Measurements from ENCODE around the gene SERTAD4. TPM values are rescaled to one million over a fixed set of nuclear protein-coding genes. Genes with fewer than 3 reads are reported as not detected.

The SERTAD4 gene
- polyA plus RNA-seq (41.4 and 42.9 TPM in 2 replicates), polyA minus RNA-seq (82.3 and 82.9 TPM in 2 replicates)

GRCh38 chr1:210232511-210233215 lies at the start of gene SERTAD4:
Gene SERTAD4, plus strand, starts transcription at chr1:210232796. Its CDS starts 5,165 bp downstream, at chr1:210237961.
- Histone ChIP-seq H3F3A (ENCODE audit: insufficient read depth, low read length, poor library complexity, severe bottlenecking) (no peaks in the 10 kb centered on the region), H3K9me3 (ENCODE audit: low read length) (no peaks in the 10 kb centered on the region), H3K36me3 (ENCODE audit: insufficient read depth, low read length) (no peaks in the 10 kb centered on the region), H4K20me1 (ENCODE audit: insufficient read depth) (no peaks in the 10 kb centered on the region), H3K27me3 (ENCODE audit: insufficient read depth, low read depth, low read length) (no peaks in the 10 kb centered on the region), H2AFZ (ENCODE audit: low read depth, low read length) (no peak within 1 kb of the TSS), H3K4me2 (ENCODE audit: low read length) (peak within 1 kb of the TSS; percentile 91), H3K9ac (ENCODE audit: low read length) (peak within 1 kb of the TSS; percentile 97), H3K4me3 (ENCODE audit: low read length) (peak within 1 kb of the TSS; percentile 98), H3K79me2 (replicated peaks; ENCODE audit: insufficient read depth, low read length) (peaks cover 40% of the 10 kb centered on the region), H3K9me2 (ENCODE audit: insufficient read depth, low read length) (no peaks in the 10 kb centered on the region), H3K27ac (ENCODE audit: low read length) (peak within 1 kb of the TSS; percentile 92)
- no peak for TF ChIP-seq SMC3 (conservative IDR thresholded peaks at IDR 0.05; ENCODE audit: poor library complexity)
- peak; percentile 92 for TF ChIP-seq POLR2AphosphoS5 (IDR thresholded peaks at IDR 0.05)
- no peak for TF ChIP-seq EP300 (conservative IDR thresholded peaks at IDR 0.05; ENCODE audit: poor library complexity, severe bottlenecking)
- TF ChIP-seq, protein P1, sequence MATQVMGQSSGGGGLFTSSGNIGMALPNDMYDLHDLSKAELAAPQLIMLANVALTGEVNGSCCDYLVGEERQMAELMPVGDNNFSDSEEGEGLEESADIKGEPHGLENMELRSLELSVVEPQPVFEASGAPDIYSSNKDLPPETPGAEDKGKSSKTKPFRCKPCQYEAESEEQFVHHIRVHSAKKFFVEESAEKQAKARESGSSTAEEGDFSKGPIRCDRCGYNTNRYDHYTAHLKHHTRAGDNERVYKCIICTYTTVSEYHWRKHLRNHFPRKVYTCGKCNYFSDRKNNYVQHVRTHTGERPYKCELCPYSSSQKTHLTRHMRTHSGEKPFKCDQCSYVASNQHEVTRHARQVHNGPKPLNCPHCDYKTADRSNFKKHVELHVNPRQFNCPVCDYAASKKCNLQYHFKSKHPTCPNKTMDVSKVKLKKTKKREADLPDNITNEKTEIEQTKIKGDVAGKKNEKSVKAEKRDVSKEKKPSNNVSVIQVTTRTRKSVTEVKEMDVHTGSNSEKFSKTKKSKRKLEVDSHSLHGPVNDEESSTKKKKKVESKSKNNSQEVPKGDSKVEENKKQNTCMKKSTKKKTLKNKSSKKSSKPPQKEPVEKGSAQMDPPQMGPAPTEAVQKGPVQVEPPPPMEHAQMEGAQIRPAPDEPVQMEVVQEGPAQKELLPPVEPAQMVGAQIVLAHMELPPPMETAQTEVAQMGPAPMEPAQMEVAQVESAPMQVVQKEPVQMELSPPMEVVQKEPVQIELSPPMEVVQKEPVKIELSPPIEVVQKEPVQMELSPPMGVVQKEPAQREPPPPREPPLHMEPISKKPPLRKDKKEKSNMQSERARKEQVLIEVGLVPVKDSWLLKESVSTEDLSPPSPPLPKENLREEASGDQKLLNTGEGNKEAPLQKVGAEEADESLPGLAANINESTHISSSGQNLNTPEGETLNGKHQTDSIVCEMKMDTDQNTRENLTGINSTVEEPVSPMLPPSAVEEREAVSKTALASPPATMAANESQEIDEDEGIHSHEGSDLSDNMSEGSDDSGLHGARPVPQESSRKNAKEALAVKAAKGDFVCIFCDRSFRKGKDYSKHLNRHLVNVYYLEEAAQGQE (IDR thresholded peaks at IDR 0.05; ENCODE audit: borderline replicate concordance) = peak; percentile 45
- TF ChIP-seq TAF1 (IDR thresholded peaks at IDR 0.05; ENCODE audit: low read depth) = peak; percentile 52
- no peak for TF ChIP-seq EZH2 (IDR thresholded peaks at IDR 0.05; ENCODE audit: borderline replicate concordance, insufficient read depth, low read length, poor library complexity, severe bottlenecking)
- TF ChIP-seq MXI1 (conservative IDR thresholded peaks at IDR 0.05; ENCODE audit: poor library complexity, severe bottlenecking) = no peak
- TF ChIP-seq, protein P2, sequence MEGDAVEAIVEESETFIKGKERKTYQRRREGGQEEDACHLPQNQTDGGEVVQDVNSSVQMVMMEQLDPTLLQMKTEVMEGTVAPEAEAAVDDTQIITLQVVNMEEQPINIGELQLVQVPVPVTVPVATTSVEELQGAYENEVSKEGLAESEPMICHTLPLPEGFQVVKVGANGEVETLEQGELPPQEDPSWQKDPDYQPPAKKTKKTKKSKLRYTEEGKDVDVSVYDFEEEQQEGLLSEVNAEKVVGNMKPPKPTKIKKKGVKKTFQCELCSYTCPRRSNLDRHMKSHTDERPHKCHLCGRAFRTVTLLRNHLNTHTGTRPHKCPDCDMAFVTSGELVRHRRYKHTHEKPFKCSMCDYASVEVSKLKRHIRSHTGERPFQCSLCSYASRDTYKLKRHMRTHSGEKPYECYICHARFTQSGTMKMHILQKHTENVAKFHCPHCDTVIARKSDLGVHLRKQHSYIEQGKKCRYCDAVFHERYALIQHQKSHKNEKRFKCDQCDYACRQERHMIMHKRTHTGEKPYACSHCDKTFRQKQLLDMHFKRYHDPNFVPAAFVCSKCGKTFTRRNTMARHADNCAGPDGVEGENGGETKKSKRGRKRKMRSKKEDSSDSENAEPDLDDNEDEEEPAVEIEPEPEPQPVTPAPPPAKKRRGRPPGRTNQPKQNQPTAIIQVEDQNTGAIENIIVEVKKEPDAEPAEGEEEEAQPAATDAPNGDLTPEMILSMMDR (IDR thresholded peaks at IDR 0.05; ENCODE audit: poor library complexity, severe bottlenecking) = peak; percentile 33
- no peak for TF ChIP-seq RAD21 (conservative IDR thresholded peaks at IDR 0.05)

GRCh38 chr1:210185063-210185462 lies 47.5 kb upstream of the SERTAD4 start:
- Histone ChIP-seq H2AFZ (ENCODE audit: low read depth, low read length) (no peak overlapping the region), H3K9me2 (ENCODE audit: insufficient read depth, low read length) (no peaks in the 10 kb centered on the region), H3K79me2 (replicated peaks; ENCODE audit: insufficient read depth, low read length) (no peaks in the 10 kb centered on the region), H3K4me3 (ENCODE audit: low read length) (no peak overlapping the region), H3K27me3 (ENCODE audit: insufficient read depth, low read depth, low read length) (no peaks in the 10 kb centered on the region), H3K4me2 (ENCODE audit: low read length) (no peak overlapping the region), H3K27ac (ENCODE audit: low read length) (no peak overlapping the region), H4K20me1 (ENCODE audit: insufficient read depth) (no peaks in the 10 kb centered on the region), H3K9me3 (ENCODE audit: low read length) (no peaks in the 10 kb centered on the region), H3K36me3 (ENCODE audit: insufficient read depth, low read length) (no peaks in the 10 kb centered on the region), H3F3A (ENCODE audit: insufficient read depth, low read length, poor library complexity, severe bottlenecking) (no peaks in the 10 kb centered on the region), H3K9ac (ENCODE audit: low read length) (no peak overlapping the region)
- TF ChIP-seq, protein P1 (IDR thresholded peaks at IDR 0.05; ENCODE audit: borderline replicate concordance) = no peak
- TF ChIP-seq EZH2 (IDR thresholded peaks at IDR 0.05; ENCODE audit: borderline replicate concordance, insufficient read depth, low read length, poor library complexity, severe bottlenecking) (no peak), SMC3 (conservative IDR thresholded peaks at IDR 0.05; ENCODE audit: poor library complexity) (no peak), RAD21 (conservative IDR thresholded peaks at IDR 0.05) (no peak), MXI1 (conservative IDR thresholded peaks at IDR 0.05; ENCODE audit: poor library complexity, severe bottlenecking) (no peak), POLR2AphosphoS5 (IDR thresholded peaks at IDR 0.05) (no peak), EP300 (conservative IDR thresholded peaks at IDR 0.05; ENCODE audit: poor library complexity, severe bottlenecking) (no peak), TAF1 (IDR thresholded peaks at IDR 0.05; ENCODE audit: low read depth) (no peak)
- TF ChIP-seq, protein P2 (IDR thresholded peaks at IDR 0.05; ENCODE audit: poor library complexity, severe bottlenecking) = no peak

Measured in neural cell (in vitro differentiated cells).